Neural cell (in vitro differentiated cells): ENCODE results near the gene FGD5. TPM values are rescaled to one million over a fixed set of nuclear protein-coding genes. Genes with fewer than 3 reads are reported as not detected.

Experiments used
- H2AFZ ChIP-seq: fragments of 200-600, 300-800 bp; sonication (generic), shearing (Covaris generic); 2 replicates; pipeline ENCODE4 v1.6.0; 2014; ENCODE audit warnings: low read depth, mild to moderate bottlenecking, antibody characterized with exemption, low read length, moderate library complexity
- H3F3A ChIP-seq: fragments of 200-600 bp; shearing (Covaris generic); 2 replicates; pipeline ENCODE4 v1.6.1; 2016; ENCODE audit warnings: mild to moderate bottlenecking, moderate library complexity, mixed read lengths, antibody characterized with exemption, low read length; ENCODE audit not compliant: insufficient read depth, poor library complexity, severe bottlenecking
- H3K27ac ChIP-seq: fragments of 200-600, 300-800 bp; sonication (generic), shearing (Covaris generic); 2 replicates; pipeline ENCODE4 v1.5.1; 2014; ENCODE audit warnings: mild to moderate bottlenecking, low read length, moderate library complexity
- H3K27me3 ChIP-seq: fragments of 300-800, 200-600 bp; sonication (generic), shearing (Covaris generic); 2 replicates; pipeline ENCODE4 v1.6.0; 2014; ENCODE audit warnings: mild to moderate bottlenecking, low read depth, low read length, moderate library complexity; ENCODE audit not compliant: insufficient read depth
- H3K36me3 ChIP-seq: fragments of 300-800, 200-600 bp; sonication (generic), shearing (Covaris generic); 2 replicates; pipeline ENCODE4 v1.5.1; 2014; ENCODE audit warnings: mild to moderate bottlenecking, antibody characterized with exemption, low read length, moderate library complexity; ENCODE audit not compliant: insufficient read depth
- H3K4me2 ChIP-seq: fragments of 300-800, 200-600 bp; sonication (generic), shearing (Covaris generic); 2 replicates; pipeline ENCODE4 v1.6.0; 2014; ENCODE audit warnings: mild to moderate bottlenecking, low read length
- H3K4me3 ChIP-seq: fragments of 300-800, 200-600 bp; sonication (generic), shearing (Covaris generic); 2 replicates; pipeline ENCODE4 v1.5.1; 2014; ENCODE audit warnings: mild to moderate bottlenecking, low read length, moderate library complexity
- H3K79me2 ChIP-seq: fragments of 200-600 bp; shearing (Covaris generic); replicated peaks from 2 replicates; pipeline ENCODE4 v1.6.0; 2014; ENCODE audit warnings: mild to moderate bottlenecking, low read length, moderate library complexity; ENCODE audit not compliant: insufficient read depth
- H3K9ac ChIP-seq: fragments of 300-800, 200-600 bp; sonication (generic), shearing (Covaris generic); 2 replicates; pipeline ENCODE4 v1.6.1; 2016; ENCODE audit warnings: mild to moderate bottlenecking, low read length, mixed read lengths
- H3K9me2 ChIP-seq: fragments of 200-600 bp; shearing (Covaris generic); 2 replicates; pipeline ENCODE4 v1.6.1; 2016; ENCODE audit warnings: mild to moderate bottlenecking, low read length, mixed read lengths; ENCODE audit not compliant: insufficient read depth
- H3K9me3 ChIP-seq: fragments of 200-600, 300-800 bp; sonication (generic), shearing (Covaris generic); 2 replicates; pipeline ENCODE4 v1.6.1; 2016; ENCODE audit warnings: mild to moderate bottlenecking, mixed run types, low read length, moderate library complexity, mixed read lengths
- H4K20me1 ChIP-seq: fragments of 200-600 bp; shearing (Covaris generic); 2 replicates; pipeline ENCODE4 v1.6.1; 2016; ENCODE audit warnings: mild to moderate bottlenecking, mixed run types; ENCODE audit not compliant: insufficient read depth
- CTCF ChIP-seq: fragments of 450-650 bp; IDR thresholded peaks from 2 replicates; pipeline ENCODE4 v1.5.1; 2014; ENCODE audit warnings: antibody characterized with exemption, mild to moderate bottlenecking, moderate library complexity; ENCODE audit not compliant: poor library complexity, severe bottlenecking
- EP300 ChIP-seq: fragments of 450-650 bp; conservative IDR thresholded peaks from 2 replicates; pipeline ENCODE4 v1.6.1; 2014; ENCODE audit warnings: antibody characterized with exemption, mild to moderate bottlenecking, moderate library complexity; ENCODE audit not compliant: poor library complexity, severe bottlenecking
- EZH2 ChIP-seq: fragments of 200-600, 300-800 bp; shearing (Covaris generic), sonication (generic); IDR thresholded peaks from 2 replicates; pipeline ENCODE4 v1.6.1; 2014; ENCODE audit warnings: antibody characterized with exemption, low read length, borderline replicate concordance, mild to moderate bottlenecking; ENCODE audit not compliant: insufficient read depth, poor library complexity, severe bottlenecking
- MXI1 ChIP-seq: fragments of 450-650 bp; conservative IDR thresholded peaks from 2 replicates; pipeline ENCODE4 v1.6.1; 2014; ENCODE audit warnings: antibody characterized with exemption, mild to moderate bottlenecking; ENCODE audit not compliant: poor library complexity, severe bottlenecking
- RAD21 ChIP-seq: fragments of 450-650 bp; conservative IDR thresholded peaks from 2 replicates; pipeline ENCODE4 v1.6.1; 2014; ENCODE audit warnings: antibody characterized with exemption, mild to moderate bottlenecking, moderate library complexity
- REST ChIP-seq: IDR thresholded peaks from 2 replicates; pipeline ENCODE4 v1.6.1; 2012; ENCODE audit warnings: borderline replicate concordance
- SMC3 ChIP-seq: fragments of 450-650 bp; conservative IDR thresholded peaks from 2 replicates; pipeline ENCODE4 v1.6.1; 2014; ENCODE audit warnings: antibody characterized with exemption, mild to moderate bottlenecking, moderate library complexity; ENCODE audit not compliant: poor library complexity
- polyA plus RNA-seq: library from polyadenylated mRNA; depleted of rRNA; stranded (reverse); fragments of >200 nt; gene quantifications from 2 replicates; pipeline ENCODE4 v1.2.3, GENCODE V29; 2014

The FGD5 gene
- polyA plus RNA-seq, 1 donor from 2014 or later: not detected

- H3K9me2 ChIP-seq: no peaks in the 10 kb centered on the region
- no peak overlapping the region for H3K27ac ChIP-seq
- TF ChIP-seq EP300: no peak
- no peaks in the 10 kb centered on the region for H3K27me3 ChIP-seq
- H3K79me2 ChIP-seq: no peaks in the 10 kb centered on the region
- H4K20me1 ChIP-seq: no peaks in the 10 kb centered on the region
- no peak overlapping the region for H2AFZ ChIP-seq
- H3K4me2 ChIP-seq: no peak overlapping the region
- no peaks in the 10 kb centered on the region for H3F3A ChIP-seq
- H3K9ac ChIP-seq: no peak overlapping the region
- H3K9me3 ChIP-seq: no peaks in the 10 kb centered on the region
- H3K36me3 ChIP-seq: no peaks in the 10 kb centered on the region
- no peak overlapping the region for H3K4me3 ChIP-seq
Observed at GRCh38 chr3:14837186-14837877, 18.6 kb downstream of the FGD5 start.

GRCh38 chr3:14837878-14838258 lies 19.1 kb downstream of the FGD5 start:
- H3K79me2 ChIP-seq: no peaks in the 10 kb centered on the region
- H3K36me3 ChIP-seq: no peaks in the 10 kb centered on the region
- no peaks in the 10 kb centered on the region for H3K27me3 ChIP-seq
- no peaks in the 10 kb centered on the region for H3F3A ChIP-seq
- TF ChIP-seq EP300: no peak
- TF ChIP-seq RAD21: no peak
- TF ChIP-seq MXI1: no peak
- no peak overlapping the region for H3K9ac ChIP-seq
- H3K4me2 ChIP-seq: no peak overlapping the region
- H3K27ac ChIP-seq: no peak overlapping the region
- no peaks in the 10 kb centered on the region for H3K9me3 ChIP-seq
- no peak overlapping the region for H2AFZ ChIP-seq
- no peaks in the 10 kb centered on the region for H4K20me1 ChIP-seq
- no peaks in the 10 kb centered on the region for H3K9me2 ChIP-seq
- H3K4me3 ChIP-seq: no peak overlapping the region

GRCh38 chr3:14839236-14839635 lies 20.5 kb downstream of the FGD5 start:
- Histone ChIP-seq H3K79me2 (no peaks in the 10 kb centered on the region), H3K9me2 (no peaks in the 10 kb centered on the region), H3K9me3 (no peaks in the 10 kb centered on the region), H3F3A (no peaks in the 10 kb centered on the region), H3K36me3 (no peaks in the 10 kb centered on the region), H3K27me3 (no peaks in the 10 kb centered on the region), H4K20me1 (no peaks in the 10 kb centered on the region), H3K4me3 (no peak overlapping the region), H3K27ac (no peak overlapping the region), H2AFZ (no peak overlapping the region), H3K9ac (no peak overlapping the region), H3K4me2 (no peak overlapping the region)
- TF ChIP-seq CTCF: no peak
- TF ChIP-seq SMC3: no peak
- no peak for TF ChIP-seq RAD21
- no peak for TF ChIP-seq EZH2
- TF ChIP-seq REST: no peak
- TF ChIP-seq EP300: no peak
